HEK293 (cell line): ENCODE data around the gene P2RY2.

Experiments
- CTCF ChIA-PET: fragments of 350-600 bp; formaldehyde crosslinking; extraction: SDS; loops from one replicate; lab custom pipeline; 2021; ENCODE audit warnings: antibody characterized with exemption; lab: Yijun Ruan, JAX
- POLR2A ChIA-PET: fragments of 300-600 bp; formaldehyde crosslinking; extraction: SDS; loops from one replicate; lab custom pipeline; 2020; ENCODE audit warnings: antibody characterized with exemption, inconsistent platforms; lab: Yijun Ruan, JAX
- H3K27ac ChIP-seq: fragments of 200-500 bp; sonication (Bioruptor generic); 2 replicates; pipeline ENCODE4 v1.5.1; 2014; ENCODE audit warnings: low read depth, low read length, control low read depth, inconsistent platforms; ENCODE audit errors: extremely low read depth
- H3K36me3 ChIP-seq, 2 experiments: fragments of 200-500 bp in 1 of 2; sonication (Bioruptor generic) in 1 of 2; 1 replicate in 1 of 2; 2 replicates in 1 of 2; pipeline ENCODE4 v1.5.1; 2014 to 2017; ENCODE audit warnings: inconsistent platforms in 2 of 2, low read length in 2 of 2; ENCODE audit not compliant: control insufficient read depth in 2 of 2, insufficient read depth in 1 of 2
- H3K4me1 ChIP-seq: fragments of 200-500 bp; sonication (Bioruptor generic); 2 replicates; pipeline ENCODE4 v1.5.1; 2014; ENCODE audit warnings: mild to moderate bottlenecking, low read length, inconsistent platforms; ENCODE audit not compliant: control insufficient read depth, insufficient read depth
- H3K4me3 ChIP-seq: 2 replicates; pipeline ENCODE4 v1.5.1; 2011; ENCODE audit warnings: low read depth, mild to moderate bottlenecking, control low read depth, low read length, moderate library complexity
- H3K9me3 ChIP-seq: fragments of 200-500 bp; sonication (Bioruptor generic); 2 replicates; pipeline ENCODE4 v1.5.1; 2014; ENCODE audit warnings: low read depth, low read length, inconsistent platforms; ENCODE audit not compliant: control insufficient read depth, insufficient read depth
- HOXD13 ChIP-seq: sonication (generic); formaldehyde crosslinking; IDR thresholded peaks from 2 replicates; pipeline ENCODE4 v1.8.0; 2022; ENCODE audit warnings: missing genetic modification reagents, borderline replicate concordance
- MZF1 ChIP-seq: fragments of 450-650 bp; formaldehyde crosslinking; IDR thresholded peaks from 2 replicates; pipeline ENCODE4 v1.5.1; 2017; ENCODE audit warnings: missing biosample characterization, missing genetic modification characterization, borderline replicate concordance
- SALL2 ChIP-seq: fragments of 450-650 bp; formaldehyde crosslinking; IDR thresholded peaks from 2 replicates; pipeline ENCODE4 v1.5.0; 2017; ENCODE audit warnings: missing biosample characterization, mild to moderate bottlenecking, missing genetic modification characterization, borderline replicate concordance
- ZNF112 ChIP-seq: fragments of 450-650 bp; formaldehyde crosslinking; IDR thresholded peaks from 2 replicates; pipeline ENCODE4 v1.5.0; 2017; ENCODE audit warnings: missing biosample characterization, missing genetic modification characterization
- ZNF138 ChIP-seq: fragments of 450-650 bp; formaldehyde crosslinking; IDR thresholded peaks from 2 replicates; pipeline ENCODE4 v1.5.1; 2016; ENCODE audit warnings: missing biosample characterization, missing genetic modification characterization, borderline replicate concordance
- ZNF157 ChIP-seq: fragments of 450-650 bp; formaldehyde crosslinking; IDR thresholded peaks from 2 replicates; pipeline ENCODE4 v1.5.1; 2016; ENCODE audit warnings: missing biosample characterization, missing genetic modification characterization
- ZNF174 ChIP-seq: fragments of 450-650 bp; formaldehyde crosslinking; IDR thresholded peaks from 2 replicates; pipeline ENCODE4 v1.5.0; 2017; ENCODE audit warnings: missing biosample characterization, mild to moderate bottlenecking, missing genetic modification characterization
- ZNF280C ChIP-seq: fragments of 450-650 bp; formaldehyde crosslinking; IDR thresholded peaks from 2 replicates; pipeline ENCODE4 v1.5.1; 2016; ENCODE audit warnings: missing biosample characterization, missing genetic modification characterization
- ZNF48 ChIP-seq: fragments of 450-650 bp; formaldehyde crosslinking; IDR thresholded peaks from 2 replicates; pipeline ENCODE4 v1.5.1; 2016; ENCODE audit warnings: missing biosample characterization, missing genetic modification characterization
- ZNF518A ChIP-seq: fragments of 450-650 bp; formaldehyde crosslinking; conservative IDR thresholded peaks from 2 replicates; pipeline ENCODE4 v1.5.1; 2016; ENCODE audit warnings: low read depth, missing biosample characterization, missing genetic modification characterization
- ZNF521 ChIP-seq: fragments of 450-650 bp; formaldehyde crosslinking; IDR thresholded peaks from 2 replicates; pipeline ENCODE4 v1.5.1; 2017; ENCODE audit warnings: missing biosample characterization, mild to moderate bottlenecking, missing genetic modification characterization
- ZNF555 ChIP-seq: fragments of 450-650 bp; formaldehyde crosslinking; conservative IDR thresholded peaks from 2 replicates; pipeline ENCODE4 v1.5.1; 2017; ENCODE audit warnings: missing biosample characterization, mild to moderate bottlenecking, missing genetic modification characterization, inconsistent platforms
- ZNF561 ChIP-seq: fragments of 450-650 bp; IDR thresholded peaks from 2 replicates; pipeline ENCODE4 v1.5.1; 2018; ENCODE audit warnings: missing biosample characterization, missing genetic modification characterization, borderline replicate concordance
- ZNF585B ChIP-seq: fragments of 450-650 bp; formaldehyde crosslinking; IDR thresholded peaks from 2 replicates; pipeline ENCODE4 v1.5.1; 2016; ENCODE audit warnings: missing biosample characterization, missing genetic modification characterization
- ZNF600 ChIP-seq: fragments of 450-650 bp; formaldehyde crosslinking; IDR thresholded peaks from 2 replicates; pipeline ENCODE4 v1.5.1; 2016; ENCODE audit warnings: missing biosample characterization, missing genetic modification characterization
- ZNF629 ChIP-seq: fragments of 450-650 bp; formaldehyde crosslinking; IDR thresholded peaks from 2 replicates; pipeline ENCODE4 v1.5.1; 2017; ENCODE audit warnings: missing biosample characterization, missing genetic modification characterization
- ZNF654 ChIP-seq: fragments of 450-650 bp; formaldehyde crosslinking; IDR thresholded peaks from 2 replicates; pipeline ENCODE4 v1.5.1; 2016; ENCODE audit warnings: low read depth, missing biosample characterization, missing genetic modification characterization
- ZNF704 ChIP-seq: fragments of 450-650 bp; formaldehyde crosslinking; IDR thresholded peaks from 2 replicates; pipeline ENCODE4 v1.5.1; 2016; ENCODE audit warnings: missing biosample characterization, missing genetic modification characterization
- ZSCAN23 ChIP-seq: fragments of 450-650 bp; formaldehyde crosslinking; IDR thresholded peaks from 2 replicates; pipeline ENCODE4 v1.5.1; 2016; ENCODE audit warnings: missing biosample characterization, missing genetic modification characterization

P2RY2 gene

GRCh38 chr11:73233211-73233610 is 15.1 kb downstream of the P2RY2 start:
- Histone ChIP-seq H3K4me1 (no peaks in the 10 kb centered on the region), H3K9me3 (no peaks in the 10 kb centered on the region), H3K36me3 (no peaks in the 10 kb centered on the region), H3K27ac (no peak overlapping the region), H3K4me3 (no peak overlapping the region)
- ChIA-PET CTCF (interaction anchor here (0.8 to 2.1 kb wide), 5 partner anchors 8 to 103 kb away, joined by 4 to 7 read pairs (median 5); no protein-coding TSS in a partner anchor), POLR2A (interaction anchor here (0.5 to 0.7 kb wide), 2 partner anchors 37 to 46 kb away, joined by 3 read pairs; no protein-coding TSS in a partner anchor)
- TF ChIP-seq ZNF704 (tag by site-specific recombination): no peak

GRCh38 chr11:73233692-73234470 is 15.8 kb downstream of the P2RY2 start:
- Histone ChIP-seq H3K36me3 (no peaks in the 10 kb centered on the region), H3K9me3 (no peaks in the 10 kb centered on the region), H3K27ac (no peak overlapping the region), H3K4me3 (no peak overlapping the region), H3K4me1 (no peaks in the 10 kb centered on the region)
- CTCF ChIA-PET: interaction anchor here (0.8 to 2.1 kb wide), 4 partner anchors 8 to 102 kb away, joined by 4 to 7 read pairs (median 4); no protein-coding TSS in a partner anchor
- TF ChIP-seq ZNF280C (no peak), ZNF521 (no peak), ZNF555 (no peak), ZNF174 (tag by site-specific recombination) (no peak), SALL2 (no peak), ZNF654 (tag by site-specific recombination) (no peak), ZNF112 (tag by site-specific recombination) (no peak), ZNF48 (tag by site-specific recombination) (no peak), ZSCAN23 (tag by site-specific recombination) (no peak), ZNF629 (no peak)
- POLR2A ChIA-PET: interaction anchor here (0.5 to 0.7 kb wide), 3 partner anchors 37 to 47 kb away, joined by 3 read pairs; no protein-coding TSS in a partner anchor

- ChIA-PET CTCF (interaction anchor here (2.1 to 4.0 kb wide), 4 partner anchors 50 to 55 kb away, joined by 7 to 62 read pairs (median 18); no protein-coding TSS in a partner anchor), POLR2A (no interaction called here)
- H3K36me3 ChIP-seq: no peaks in the 10 kb centered on the region
- no peaks in the 10 kb centered on the region for H3K9me3 ChIP-seq
- H3K4me3 ChIP-seq: no peak overlapping the region
- H3K4me1 ChIP-seq: no peaks in the 10 kb centered on the region
- no peak overlapping the region for H3K27ac ChIP-seq
- no peak for TF ChIP-seq HOXD13
- no peak for TF ChIP-seq MZF1 (tag by site-specific recombination)
- no peak for TF ChIP-seq ZNF585B (tag by site-specific recombination)
- TF ChIP-seq ZNF280C: no peak
- no peak for TF ChIP-seq ZNF600 (tag by site-specific recombination)
- TF ChIP-seq ZNF561: no peak
- TF ChIP-seq ZNF138 (tag by site-specific recombination): no peak
- TF ChIP-seq ZNF157 (tag by site-specific recombination): no peak
- no peak for TF ChIP-seq ZNF518A (tag by site-specific recombination)
These were observed 16.5 kb downstream of the P2RY2 start for GRCh38 chr11:73234471-73235181.
